AG09319 (cell line): ENCODE data around the gene RWDD4.
A peak's percentile ranks its signal among the peaks of the same experiment; 100 is the strongest.

Experiments
- DNase-seq: peaks from one replicate; pipeline ENCODE4 v3.0.0-alpha.2; 2010; ENCODE audit warnings: low read depth; ENCODE audit errors: extremely low read depth
- CTCF ChIP-seq: IDR thresholded peaks from 2 replicates; pipeline ENCODE4 v1.5.1; 2011; ENCODE audit warnings: low read depth, mild to moderate bottlenecking, inconsistent platforms, low read length, moderate library complexity

RWDD4 gene

GRCh38 chr4:183659872-183660242 is 872 bp upstream of the RWDD4 start:
- no peak for TF ChIP-seq CTCF
- no peak for DNase-seq

GRCh38 chr4:183658362-183659028 is 490 bp downstream of the RWDD4 start:
- no peak for DNase-seq
- TF ChIP-seq CTCF: no peak

GRCh38 chr4:183657564-183657963 is 1.4 kb downstream of the RWDD4 start:
- TF ChIP-seq CTCF: no peak

GRCh38 chr4:183645326-183645725 is 13.7 kb downstream of the RWDD4 start:
- DNase-seq: no peak
- TF ChIP-seq CTCF: no peak

More at GRCh38 chr4:183657564-183657963, 1.4 kb downstream of the RWDD4 start:
- DNase-seq: no peak

GRCh38 chr4:183639291-183639690 is 19.7 kb downstream of the RWDD4 start:
- TF ChIP-seq CTCF: no peak
- no peak for DNase-seq

- no peak for TF ChIP-seq CTCF
- peak; percentile 10 for DNase-seq
These were observed 20.5 kb downstream of the RWDD4 start for GRCh38 chr4:183638436-183638835.

- DNase-seq: no peak
- no peak for TF ChIP-seq CTCF
These were observed 21.5 kb downstream of the RWDD4 start for GRCh38 chr4:183637461-183637860.
